Measurements from ENCODE around the gene SHB. TPM values are rescaled to one million over a fixed set of nuclear protein-coding genes. Genes with fewer than 3 reads are reported as not detected.
A peak's percentile ranks its signal among the peaks of the same experiment; 100 is the strongest.

SHB gene
- total RNA-seq, 1 donor from 2014 or later: 20.9 TPM

- H3K4me3 ChIP-seq: no peak overlapping the region
- no peak for DNase-seq (ENCODE audit: extremely low spot score in 2 of 2)
- H3K4me1 ChIP-seq: peaks cover 34% of the 10 kb centered on the region
- no peak overlapping the region for H3K27ac ChIP-seq
- TF ChIP-seq POLR2A (IDR thresholded peaks at IDR 0.05) (no peak), POLR2AphosphoS5 (IDR thresholded peaks at IDR 0.05; ENCODE audit: insufficient read depth in 1 of 2, low read depth in 1 of 2) (no peak)
- TF ChIP-seq, protein P1, sequence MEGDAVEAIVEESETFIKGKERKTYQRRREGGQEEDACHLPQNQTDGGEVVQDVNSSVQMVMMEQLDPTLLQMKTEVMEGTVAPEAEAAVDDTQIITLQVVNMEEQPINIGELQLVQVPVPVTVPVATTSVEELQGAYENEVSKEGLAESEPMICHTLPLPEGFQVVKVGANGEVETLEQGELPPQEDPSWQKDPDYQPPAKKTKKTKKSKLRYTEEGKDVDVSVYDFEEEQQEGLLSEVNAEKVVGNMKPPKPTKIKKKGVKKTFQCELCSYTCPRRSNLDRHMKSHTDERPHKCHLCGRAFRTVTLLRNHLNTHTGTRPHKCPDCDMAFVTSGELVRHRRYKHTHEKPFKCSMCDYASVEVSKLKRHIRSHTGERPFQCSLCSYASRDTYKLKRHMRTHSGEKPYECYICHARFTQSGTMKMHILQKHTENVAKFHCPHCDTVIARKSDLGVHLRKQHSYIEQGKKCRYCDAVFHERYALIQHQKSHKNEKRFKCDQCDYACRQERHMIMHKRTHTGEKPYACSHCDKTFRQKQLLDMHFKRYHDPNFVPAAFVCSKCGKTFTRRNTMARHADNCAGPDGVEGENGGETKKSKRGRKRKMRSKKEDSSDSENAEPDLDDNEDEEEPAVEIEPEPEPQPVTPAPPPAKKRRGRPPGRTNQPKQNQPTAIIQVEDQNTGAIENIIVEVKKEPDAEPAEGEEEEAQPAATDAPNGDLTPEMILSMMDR (IDR thresholded peaks at IDR 0.05): no peak
- H3K9me3 ChIP-seq: no peaks in the 10 kb centered on the region
- intact Hi-C loops (cut with DNase I): no loop called here
- no peaks in the 10 kb centered on the region for H3K36me3 ChIP-seq
- no peaks in the 10 kb centered on the region for H3K27me3 ChIP-seq
Observed at GRCh38 chr9:37946971-37947370, 122.1 kb downstream of the SHB start.

DNA sequence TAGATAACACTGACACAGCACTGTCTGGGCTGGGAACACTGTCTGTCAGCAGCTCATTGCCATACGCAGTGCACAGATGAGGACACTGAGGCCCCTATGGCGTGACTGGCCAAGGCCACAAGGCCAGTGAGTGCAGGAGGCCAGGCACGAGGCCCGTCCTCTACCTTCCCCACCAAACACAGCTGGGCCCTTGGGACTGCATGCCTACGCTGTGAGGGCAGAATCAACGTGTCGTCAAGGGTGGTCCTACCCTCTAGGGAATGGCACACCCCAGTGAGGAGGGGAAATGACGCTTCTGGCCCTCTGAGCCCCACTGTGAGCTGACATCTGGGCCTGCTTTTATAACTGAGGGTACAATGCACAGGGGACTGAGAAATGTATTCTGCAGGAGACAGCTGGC is 123.0 kb downstream of the SHB start:
- Histone ChIP-seq H3K36me3 (no peaks in the 10 kb centered on the region), H3K27me3 (no peaks in the 10 kb centered on the region), H3K4me1 (peaks cover 34% of the 10 kb centered on the region), H3K4me3 (no peak overlapping the region), H3K27ac (no peak overlapping the region), H3K9me3 (no peaks in the 10 kb centered on the region)
- TF ChIP-seq POLR2A (IDR thresholded peaks at IDR 0.05): no peak
- no peak for TF ChIP-seq POLR2AphosphoS5 (IDR thresholded peaks at IDR 0.05; ENCODE audit: insufficient read depth in 1 of 2, low read depth in 1 of 2)
- TF ChIP-seq, protein P1 (IDR thresholded peaks at IDR 0.05): no peak
- intact Hi-C loops (cut with DNase I): no loop called here
- DNase-seq (ENCODE audit: extremely low spot score in 2 of 2): no peak

DNA sequence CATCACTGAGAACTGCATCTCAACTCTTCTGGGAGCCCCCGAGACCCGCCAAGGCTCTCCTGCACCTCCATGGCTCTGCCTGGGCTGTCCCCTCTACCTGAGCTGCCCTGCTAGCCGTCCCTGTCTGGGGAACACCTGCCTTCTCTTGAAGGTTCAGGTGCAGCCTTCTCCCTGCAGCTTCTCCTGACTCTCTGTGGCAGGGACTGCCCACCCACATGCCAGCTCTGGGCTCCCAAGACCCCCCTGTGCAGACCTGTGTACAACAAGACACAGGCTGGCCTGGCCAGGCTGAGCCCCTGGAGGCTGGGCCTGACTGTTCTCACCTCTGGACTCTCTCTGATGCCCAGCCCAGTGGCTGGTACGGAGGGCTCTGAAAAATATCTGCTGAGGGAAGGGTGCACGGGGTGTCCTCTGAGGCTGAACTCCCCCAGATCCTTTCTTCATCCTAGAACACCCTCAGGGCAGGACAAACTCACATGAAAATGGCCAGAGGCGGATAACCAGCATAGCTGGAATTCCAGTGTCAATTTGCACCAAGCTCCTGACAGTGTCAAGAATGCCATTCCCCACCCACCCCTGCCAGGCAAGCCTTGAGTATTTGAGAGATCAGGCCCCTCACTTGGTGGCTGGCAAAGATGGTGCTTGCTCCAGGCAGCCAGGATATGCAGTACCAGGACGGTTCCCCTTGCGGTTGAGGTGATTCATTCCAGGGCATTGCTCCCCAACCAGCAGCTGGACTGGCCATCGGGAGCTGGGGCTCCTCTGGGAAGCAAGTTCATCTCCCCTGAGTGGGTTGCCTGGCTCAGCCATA is 124.2 kb downstream of the SHB start:
- H3K27me3 ChIP-seq: no peaks in the 10 kb centered on the region
- no peaks in the 10 kb centered on the region for H3K36me3 ChIP-seq
- TF ChIP-seq POLR2AphosphoS5 (IDR thresholded peaks at IDR 0.05; ENCODE audit: insufficient read depth in 1 of 2, low read depth in 1 of 2) (no peak), POLR2A (IDR thresholded peaks at IDR 0.05) (no peak)
- TF ChIP-seq, protein P1 (IDR thresholded peaks at IDR 0.05): no peak
- DNase-seq (ENCODE audit: extremely low spot score in 2 of 2): no peak
- H3K4me1 ChIP-seq: peaks cover 34% of the 10 kb centered on the region
- H3K4me3 ChIP-seq: no peak overlapping the region
- peak overlapping the region; percentile 44 for H3K27ac ChIP-seq
- intact Hi-C loops (cut with DNase I): no loop called here
- no peaks in the 10 kb centered on the region for H3K9me3 ChIP-seq

GRCh38 chr9:37944266-37944650 is 124.8 kb downstream of the SHB start:
- H3K9me3 ChIP-seq: no peaks in the 10 kb centered on the region
- H3K27me3 ChIP-seq: no peaks in the 10 kb centered on the region
- TF ChIP-seq, protein P1 (IDR thresholded peaks at IDR 0.05): no peak
- no peak for TF ChIP-seq POLR2A (IDR thresholded peaks at IDR 0.05)
- H3K27ac ChIP-seq: peak overlapping the region; percentile 44
- intact Hi-C loops (cut with DNase I): no loop called here
- H3K4me3 ChIP-seq: no peak overlapping the region
- H3K36me3 ChIP-seq: no peaks in the 10 kb centered on the region
- no peak for DNase-seq (ENCODE audit: extremely low spot score in 2 of 2)
- H3K4me1 ChIP-seq: peaks cover 38% of the 10 kb centered on the region
